Keratinocyte (primary cell): ENCODE data around the gene NFE2L1.

Source experiments
- CTCF ChIP-seq, 3 experiments: IDR thresholded peaks in 1 of 3; conservative IDR thresholded peaks in 1 of 3; optimal IDR thresholded peaks in 1 of 3; 2 replicates in 2 of 3; 3 replicates in 1 of 3; pipeline versions ENCODE3 to v1.5.1; 2011; ENCODE audit warnings: low read length in 3 of 3, mild to moderate bottlenecking in 3 of 3, moderate library complexity in 2 of 3, control low read depth in 1 of 3, inconsistent platforms in 1 of 3; ENCODE audit not compliant: insufficient read depth in 2 of 3; ENCODE audit errors: extremely low read depth in 1 of 3
- EZH2 ChIP-seq: IDR thresholded peaks from one replicate; pipeline ENCODE4 v1.6.1; 2012; ENCODE audit warnings: inconsistent platforms, mild to moderate bottlenecking, low read length, moderate library complexity

- no peak for TF ChIP-seq EZH2
- TF ChIP-seq CTCF (optimal IDR thresholded peaks at IDR 0.05 in 1 of 3, IDR thresholded peaks at IDR 0.05 in 1 of 3, conservative IDR thresholded peaks at IDR 0.05 in 1 of 3; ENCODE audit: extremely low read depth in 1 of 3, insufficient read depth in 2 of 3, low read length in 3 of 3): no peak
Measured at GRCh38 chr17:48056246-48056745, 8.1 kb downstream of the NFE2L1 start.
